GM19438 (cell line): ENCODE measurements around the gene PCSK6.
"Not testable (repeated sequence)": the region's sequence is repeated elsewhere in the genome, so short reads cannot be mapped to it uniquely, and the experiment has no call there.

Experiments used
- ATAC-seq: cut with Tn5 transposase; IDR thresholded peaks from one replicate; pipeline ENCODE4 v1.9.1; 2021; ENCODE audit warnings: low read depth; ENCODE audit not compliant: unreplicated experiment

PCSK6 gene

DNA sequence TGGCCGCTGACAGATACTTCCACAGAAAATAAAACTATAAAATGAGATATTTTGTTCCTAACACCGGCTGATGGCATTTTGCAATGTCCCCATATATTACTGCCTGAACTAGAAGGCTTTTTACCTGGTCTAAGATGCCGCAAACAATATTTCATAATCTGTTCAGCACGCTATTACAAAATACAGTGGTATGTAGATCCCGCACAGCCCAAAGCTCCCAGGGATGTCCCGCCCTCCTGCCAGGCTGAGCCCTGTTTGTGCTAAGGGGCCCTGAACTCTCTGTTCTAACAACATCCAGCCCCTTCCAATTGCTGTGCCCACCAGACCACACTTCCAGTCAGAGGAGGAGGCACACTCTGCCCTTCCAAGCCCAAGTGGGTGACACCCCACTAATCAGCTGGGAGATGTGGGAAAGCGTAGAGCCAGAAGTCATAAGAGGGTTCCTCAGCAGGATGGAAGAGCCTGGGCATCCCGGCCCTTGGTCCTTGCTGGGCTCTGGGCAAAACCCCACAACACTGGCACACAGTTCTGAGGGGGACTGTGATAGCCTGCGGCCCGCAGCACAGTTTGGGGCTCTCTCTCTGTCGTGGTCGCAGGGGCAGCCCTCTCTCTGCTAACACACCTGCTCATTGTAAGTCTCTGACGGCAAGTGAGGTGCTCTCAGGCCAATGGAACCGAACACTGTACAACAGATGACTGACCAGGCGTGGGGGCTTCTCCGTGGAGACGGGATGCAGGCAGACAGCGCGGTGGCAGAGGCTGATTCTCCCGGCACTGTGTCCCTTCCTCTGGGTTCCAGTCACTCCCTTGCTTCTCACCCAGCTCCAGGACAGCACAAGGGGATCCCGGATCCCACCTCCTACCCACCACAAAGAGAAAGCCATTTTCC lies 55.2 kb downstream of the PCSK6 start:
- no peak for ATAC-seq

DNA sequence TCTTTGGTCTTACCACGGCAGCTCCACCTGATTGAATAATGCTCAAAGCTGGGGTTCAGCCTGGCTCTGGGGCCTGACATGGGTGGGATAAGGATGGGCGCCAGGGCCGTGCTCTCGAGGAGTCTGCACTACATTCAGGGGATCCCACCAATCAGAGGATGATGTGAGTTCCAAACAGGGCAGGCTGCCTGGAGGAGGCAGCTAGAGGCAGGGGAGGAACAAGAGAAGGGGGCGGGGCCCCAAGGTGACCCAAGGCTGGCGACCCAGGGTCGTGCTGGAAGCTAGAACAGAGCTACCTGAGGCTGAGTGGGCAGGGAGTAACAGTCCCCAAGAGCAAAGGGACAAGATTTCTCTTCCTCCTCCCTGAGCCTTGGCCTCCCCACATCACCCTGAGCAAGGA lies 56.1 kb downstream of the PCSK6 start:
- ATAC-seq = no peak

DNA sequence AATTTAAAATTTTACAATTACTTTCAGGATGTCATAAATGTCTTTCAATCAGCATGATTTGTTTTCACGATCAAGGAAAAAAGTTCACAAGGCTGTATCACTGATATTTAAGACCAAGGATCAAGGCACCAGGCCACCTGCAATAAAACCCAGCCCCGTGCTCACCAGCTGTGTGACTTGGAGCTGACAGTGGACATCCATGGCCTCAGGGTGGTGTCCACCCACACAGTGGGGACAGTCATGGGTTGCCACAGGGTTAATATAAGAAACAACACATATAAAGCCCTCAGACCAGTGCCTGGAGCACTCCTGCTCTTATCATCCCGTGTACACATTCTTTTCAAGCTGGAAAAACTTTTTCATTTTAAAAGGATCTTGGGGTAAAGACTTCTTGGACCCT lies 56.5 kb downstream of the PCSK6 start:
- no peak for ATAC-seq

DNA sequence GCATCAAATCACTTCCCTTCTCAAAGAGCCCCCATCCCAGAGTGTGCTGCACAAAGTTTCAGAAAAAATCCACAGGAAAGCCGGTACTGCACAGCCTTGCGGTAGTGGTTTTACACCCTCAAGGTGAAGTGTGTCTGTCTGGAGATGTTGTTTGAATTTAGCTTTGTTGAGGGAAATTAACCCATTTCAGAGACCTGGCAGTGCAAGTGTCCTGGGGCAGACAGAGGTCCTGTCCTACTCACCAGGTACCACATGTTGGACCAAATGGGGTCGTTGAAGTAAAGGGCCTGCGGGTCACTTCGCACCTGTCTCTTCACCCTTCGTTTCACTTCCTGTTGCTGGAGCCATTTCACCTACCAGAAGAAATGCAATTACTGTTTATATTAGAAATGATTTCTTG lies 57.8 kb downstream of the PCSK6 start:
- no peak for ATAC-seq

DNA sequence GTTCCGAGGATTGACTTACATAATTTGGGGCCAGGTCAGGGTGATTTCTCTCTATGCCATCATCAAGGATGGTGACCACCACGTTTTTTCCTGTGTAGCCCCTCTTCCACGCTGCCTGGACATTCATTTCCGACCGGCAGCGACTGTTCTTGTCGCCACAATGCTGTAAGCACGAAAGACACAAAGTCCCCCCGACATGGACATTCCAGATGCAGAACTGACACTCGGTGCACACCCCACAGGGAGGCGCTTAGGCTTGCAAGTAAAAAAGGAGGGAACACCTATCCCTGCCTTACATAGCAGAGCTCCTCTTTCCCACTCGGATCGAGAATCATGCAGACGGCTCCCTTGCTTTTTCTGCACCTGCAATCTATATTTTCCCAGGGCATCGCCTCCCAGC lies 58.2 kb downstream of the PCSK6 start:
- no peak for ATAC-seq

DNA sequence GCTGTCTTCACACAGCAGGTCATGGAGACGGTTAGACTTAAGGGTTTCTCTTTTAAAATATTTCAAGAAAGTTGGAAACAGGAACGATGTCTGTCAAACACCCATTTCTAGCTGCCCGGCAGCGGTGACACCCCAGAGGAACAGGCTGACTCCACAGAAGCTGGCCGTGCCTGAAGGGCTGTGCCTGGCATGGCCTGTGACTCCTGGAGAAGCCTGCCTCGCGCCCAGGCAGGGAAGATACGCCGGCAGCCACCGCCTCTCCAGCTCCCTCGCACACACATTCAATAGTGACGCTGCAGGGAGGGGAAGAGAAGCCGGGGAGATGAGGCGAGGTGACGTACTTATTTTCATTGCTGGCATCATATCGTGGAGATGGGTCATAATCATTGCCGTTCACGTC lies 59.9 kb downstream of the PCSK6 start:
- no peak for ATAC-seq

DNA sequence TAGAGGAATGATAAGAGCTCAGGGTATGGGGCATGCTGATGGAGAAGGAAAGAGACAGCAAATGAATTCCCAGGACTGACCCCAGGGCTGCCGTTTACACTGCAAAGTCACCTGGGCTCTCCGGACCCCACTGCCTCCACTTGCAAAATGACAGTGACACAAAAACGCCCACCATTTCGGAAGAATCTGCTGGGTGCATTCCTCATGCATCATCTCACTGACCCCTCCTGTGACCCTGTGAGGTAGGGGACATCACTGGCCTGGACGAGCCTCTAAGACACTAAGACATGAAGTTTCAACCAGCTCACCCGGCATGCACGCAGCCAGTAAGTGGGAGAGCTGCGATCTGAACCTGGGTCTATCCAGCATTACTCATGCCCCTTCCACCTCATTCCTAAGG lies 60.3 kb downstream of the PCSK6 start:
- ATAC-seq = no peak

DNA sequence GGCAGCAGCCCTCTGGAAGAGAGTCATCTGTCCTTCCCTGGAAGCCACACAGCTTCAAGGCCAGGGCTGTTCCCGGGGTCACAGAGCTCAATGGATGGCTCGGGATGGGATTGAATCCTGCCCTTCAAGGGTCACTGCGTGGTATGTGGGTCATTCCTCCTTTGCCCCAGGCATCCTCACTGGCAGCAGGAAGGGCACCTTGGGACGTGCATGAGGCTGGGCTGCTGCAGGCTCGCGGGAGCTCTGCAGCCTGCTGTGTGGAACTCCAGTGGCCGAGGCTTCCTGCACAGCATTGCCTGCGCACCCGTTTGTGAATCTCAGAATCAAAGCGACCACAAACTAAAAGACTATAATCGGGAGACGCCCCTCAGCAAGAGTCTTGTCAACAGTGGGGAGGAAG lies 60.7 kb downstream of the PCSK6 start:
- ATAC-seq = no peak

DNA sequence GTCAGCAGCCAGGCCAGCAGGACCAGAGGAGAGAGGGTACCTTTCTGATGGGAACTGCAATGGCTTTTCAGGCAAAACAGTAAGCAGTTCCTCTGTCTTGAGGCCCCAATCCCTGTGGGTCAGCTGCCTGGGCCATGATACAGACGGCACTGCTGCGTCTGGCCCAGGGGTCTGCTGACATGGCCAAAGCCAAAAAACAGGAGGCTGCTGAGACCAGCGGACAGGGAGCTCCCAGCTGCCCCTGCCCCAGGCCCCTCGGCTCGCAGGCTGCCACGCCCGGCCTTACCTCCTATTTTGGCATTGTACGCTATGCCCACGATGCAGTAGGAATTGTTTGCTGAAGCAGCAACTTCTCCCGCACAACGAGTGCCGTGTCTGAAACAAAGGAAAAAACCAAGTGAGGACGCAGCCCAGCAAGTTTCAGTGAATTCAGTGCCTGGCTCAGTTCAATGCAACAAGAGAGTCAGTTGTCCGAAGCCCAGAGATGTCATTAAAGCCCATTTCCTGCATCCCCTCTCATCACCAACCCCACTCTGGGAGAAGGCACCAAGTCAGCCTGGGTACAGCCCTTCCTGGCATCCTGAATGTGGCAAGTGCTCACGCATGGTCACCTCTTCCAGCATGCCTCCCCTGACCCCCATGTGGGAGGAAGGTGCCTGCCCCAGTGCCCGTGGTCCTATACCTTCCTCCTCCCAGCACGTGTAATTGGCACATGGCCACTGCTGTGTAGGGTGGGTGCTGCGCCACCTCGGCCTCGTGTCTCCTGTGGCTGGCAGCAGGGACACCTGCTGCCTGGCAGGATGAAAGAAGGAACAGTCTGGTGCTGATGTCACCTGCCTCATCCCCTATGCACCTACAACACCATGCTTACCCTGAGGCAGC lies 61.7 kb downstream of the PCSK6 start:
- no peak for ATAC-seq

DNA sequence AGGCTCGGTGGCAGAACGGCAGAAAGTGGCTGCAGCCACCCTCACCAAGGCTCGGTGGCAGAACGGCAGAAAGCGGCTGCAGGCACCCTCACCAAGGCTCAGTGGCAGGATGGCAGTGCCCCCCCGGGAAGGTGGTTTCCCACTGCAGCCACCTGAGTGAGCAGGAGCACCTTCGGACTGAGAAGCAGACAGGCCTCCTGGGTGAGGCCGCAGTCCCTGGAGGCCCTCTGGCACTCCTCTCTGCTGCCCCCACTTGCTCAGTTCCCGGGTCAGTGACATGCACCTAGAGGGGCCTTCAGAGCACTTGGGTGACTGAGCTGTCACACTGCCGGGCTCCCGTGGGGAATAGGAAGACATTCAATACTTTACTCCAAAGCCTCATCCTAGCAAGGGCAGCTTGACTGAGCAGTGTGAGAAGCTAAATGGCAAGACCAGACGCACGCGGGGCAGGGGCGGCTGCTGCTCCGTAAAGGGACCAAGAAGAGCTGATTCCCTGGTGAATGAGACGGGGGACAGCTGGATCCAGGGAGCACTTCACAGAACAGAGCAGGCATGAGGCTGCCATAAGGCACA lies 62.7 kb downstream of the PCSK6 start:
- ATAC-seq = no peak

DNA sequence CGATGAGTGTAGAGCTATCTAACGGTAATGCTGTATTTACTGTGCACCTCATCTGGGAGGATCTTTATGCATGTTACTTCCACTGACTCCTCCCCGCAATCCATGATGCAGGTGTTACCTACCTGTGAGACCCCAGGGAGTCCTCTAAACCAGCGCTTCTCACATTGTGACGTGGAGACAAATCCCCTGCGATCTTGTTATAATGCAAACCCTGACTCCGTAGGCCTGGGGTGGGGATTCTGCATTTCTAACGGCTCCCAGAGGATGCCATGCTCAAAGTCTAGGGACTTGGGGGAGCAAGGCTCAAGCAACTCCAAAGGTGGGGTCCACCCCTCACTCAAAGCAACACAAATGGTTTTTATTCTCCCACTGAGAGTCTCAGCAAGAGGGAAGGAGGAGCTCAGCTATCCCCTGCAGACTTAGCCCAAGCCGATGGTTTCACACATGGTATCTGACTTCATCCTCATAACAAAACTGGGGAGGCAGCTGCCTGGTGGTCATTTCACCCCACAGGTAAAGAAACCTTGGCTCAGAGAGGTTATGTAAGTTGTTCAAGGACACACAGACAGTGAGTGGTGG lies 63.6 kb downstream of the PCSK6 start:
- no peak for ATAC-seq

DNA sequence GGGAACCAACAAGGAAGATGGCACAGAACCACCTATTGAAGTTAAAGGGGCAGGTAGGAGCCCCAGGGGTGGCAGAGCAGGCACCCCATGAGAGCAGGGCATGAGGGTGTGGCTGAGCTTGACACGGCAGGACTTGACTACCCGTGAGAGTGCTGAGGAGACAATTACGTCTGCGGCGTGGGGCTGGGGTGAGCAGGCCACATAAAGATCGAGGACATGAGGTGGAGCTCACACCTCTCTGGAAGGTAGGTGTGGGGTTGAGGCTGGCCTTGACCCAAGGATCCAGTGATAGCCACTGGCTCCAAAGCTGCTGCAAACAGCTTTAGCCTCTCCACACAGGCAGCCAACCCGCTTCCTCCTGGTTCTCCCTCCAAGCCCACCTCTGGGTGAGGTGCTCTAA lies 64.5 kb downstream of the PCSK6 start:
- no peak for ATAC-seq

DNA sequence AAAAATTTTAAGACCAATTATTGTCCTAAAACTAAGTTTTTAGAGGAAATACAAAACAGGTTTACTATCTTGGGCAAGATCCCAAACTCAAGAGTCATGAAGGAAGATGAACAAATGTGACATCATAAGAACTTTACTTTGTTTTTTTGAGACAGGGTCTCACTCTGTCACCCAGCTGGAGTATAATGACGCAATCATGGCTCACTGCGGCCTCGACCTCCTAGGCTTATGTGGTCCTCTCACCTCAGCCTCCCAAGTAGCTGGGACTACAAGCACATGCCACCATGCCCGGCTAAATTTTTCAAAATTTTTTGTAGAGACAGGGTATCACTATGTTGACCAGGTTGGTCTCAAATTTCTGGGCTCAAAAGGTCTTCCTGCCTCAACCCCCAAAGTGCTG lies 69.3 kb downstream of the PCSK6 start:
- no peak for ATAC-seq

DNA sequence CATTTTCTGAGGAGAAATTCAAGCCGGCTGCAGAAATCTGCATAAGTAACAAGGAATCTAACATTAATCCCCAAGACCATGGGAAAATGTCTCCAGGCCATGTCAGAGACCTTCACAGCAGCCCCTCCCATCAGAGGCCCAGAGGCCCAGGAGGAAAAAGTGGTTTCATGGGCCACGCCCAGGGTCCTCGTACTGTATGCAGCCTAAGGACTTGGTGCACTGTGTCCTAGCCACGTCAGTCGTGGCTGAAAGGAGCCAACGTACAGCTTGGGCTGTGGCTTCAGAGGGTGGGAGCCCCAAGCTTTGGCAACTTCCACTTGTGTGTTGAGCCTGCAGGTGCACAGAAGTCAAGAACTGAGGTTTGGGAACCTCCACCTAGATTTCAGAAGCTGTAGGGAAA lies 73.0 kb downstream of the PCSK6 start:
- not testable (repeated sequence) for ATAC-seq

DNA sequence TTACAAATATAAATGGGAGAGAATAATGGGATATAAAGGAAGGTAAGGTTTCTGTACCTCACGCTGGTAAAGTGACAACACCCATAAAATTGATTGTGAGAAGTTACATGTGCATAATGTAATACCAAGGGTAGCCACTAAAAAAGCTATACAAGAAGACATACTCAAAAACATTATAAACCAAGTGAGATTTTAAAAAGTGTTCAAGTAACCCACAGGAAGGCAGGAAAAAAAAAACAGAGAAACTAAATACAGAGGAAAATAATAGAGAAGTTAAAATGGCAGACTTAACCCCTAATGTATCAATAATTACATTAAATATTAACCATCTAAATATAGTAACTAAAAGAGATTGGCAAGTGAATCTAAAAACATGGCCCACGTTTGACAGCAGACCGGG lies 76.3 kb downstream of the PCSK6 start:
- no peak for ATAC-seq

DNA sequence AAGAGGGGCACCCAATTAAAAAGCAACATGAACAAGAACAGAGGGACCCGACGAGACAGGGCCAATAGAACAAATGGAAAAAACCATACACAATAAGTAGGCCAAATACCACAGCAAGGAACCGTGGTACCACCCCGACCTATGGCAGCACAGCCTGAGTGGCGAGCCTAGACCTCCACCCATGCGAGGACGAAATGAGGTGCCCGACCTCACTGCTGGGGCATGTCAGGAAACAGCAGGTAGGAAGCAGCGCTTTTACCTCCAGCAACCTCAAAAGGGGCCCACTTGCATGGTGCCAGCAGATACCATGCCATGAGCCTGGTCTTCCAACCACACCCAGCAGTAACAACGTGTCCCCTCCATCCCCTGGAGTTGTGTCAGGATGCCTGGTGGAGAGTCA lies 77.9 kb downstream of the PCSK6 start:
- no peak for ATAC-seq

DNA sequence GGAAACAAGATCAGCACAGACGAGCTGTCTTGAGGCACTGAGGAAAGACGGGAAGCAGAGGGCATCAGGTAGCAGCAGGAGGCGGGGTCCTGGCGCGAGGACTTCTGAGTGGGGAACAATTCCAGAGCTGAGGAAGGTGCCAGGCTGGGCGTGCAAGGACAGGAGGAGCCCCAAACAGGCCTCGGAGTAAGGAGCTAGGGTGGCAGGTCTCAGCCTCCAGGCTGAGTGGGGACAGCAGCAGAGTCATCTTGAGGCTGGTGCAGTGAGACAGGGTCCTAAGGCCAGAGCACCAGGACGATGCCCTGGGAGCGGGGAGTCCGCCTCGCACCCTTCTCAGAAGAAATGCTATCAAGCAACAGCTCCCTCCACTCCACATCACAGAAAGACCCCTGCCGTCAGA lies 78.4 kb downstream of the PCSK6 start:
- no peak for ATAC-seq

DNA sequence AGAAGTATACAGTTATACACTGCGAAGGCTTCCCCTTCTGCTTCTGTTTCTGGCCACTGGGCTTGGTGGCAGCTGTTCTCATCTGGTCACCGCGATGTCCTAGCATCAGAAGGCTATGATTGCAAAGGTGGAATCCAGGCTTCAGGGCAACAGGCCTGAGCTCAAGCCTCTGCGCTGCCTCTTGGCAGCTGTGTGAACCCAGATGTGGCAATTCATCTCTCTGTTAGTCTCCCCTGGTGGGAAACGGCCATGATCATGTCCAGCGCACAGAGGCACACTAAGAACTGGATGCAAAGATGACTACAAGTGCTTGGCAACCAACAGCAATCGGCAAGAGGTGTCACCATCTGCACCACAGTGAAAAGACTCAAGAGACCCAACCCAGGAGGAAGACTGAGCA lies 78.9 kb downstream of the PCSK6 start:
- no peak for ATAC-seq

DNA sequence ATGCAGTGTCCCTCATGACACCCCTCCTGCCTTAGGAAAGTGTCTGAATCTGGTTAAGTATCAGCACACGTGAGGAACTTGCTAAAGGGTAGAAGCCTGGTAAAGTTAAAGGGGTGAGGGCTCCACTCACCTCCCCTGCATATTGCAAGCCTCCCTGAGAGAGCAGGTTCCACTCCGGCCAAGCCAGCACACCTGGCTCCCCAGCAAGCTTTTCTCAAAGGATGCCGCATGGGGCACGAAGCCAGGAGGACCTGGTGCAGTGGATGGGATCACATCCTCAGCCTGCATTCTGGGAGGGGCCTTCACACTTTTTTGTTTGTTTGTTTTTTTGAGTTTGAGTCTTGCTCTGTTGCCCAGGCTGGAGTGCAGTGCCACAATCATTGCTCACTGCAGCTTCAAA lies 79.9 kb downstream of the PCSK6 start:
- ATAC-seq = no peak

DNA sequence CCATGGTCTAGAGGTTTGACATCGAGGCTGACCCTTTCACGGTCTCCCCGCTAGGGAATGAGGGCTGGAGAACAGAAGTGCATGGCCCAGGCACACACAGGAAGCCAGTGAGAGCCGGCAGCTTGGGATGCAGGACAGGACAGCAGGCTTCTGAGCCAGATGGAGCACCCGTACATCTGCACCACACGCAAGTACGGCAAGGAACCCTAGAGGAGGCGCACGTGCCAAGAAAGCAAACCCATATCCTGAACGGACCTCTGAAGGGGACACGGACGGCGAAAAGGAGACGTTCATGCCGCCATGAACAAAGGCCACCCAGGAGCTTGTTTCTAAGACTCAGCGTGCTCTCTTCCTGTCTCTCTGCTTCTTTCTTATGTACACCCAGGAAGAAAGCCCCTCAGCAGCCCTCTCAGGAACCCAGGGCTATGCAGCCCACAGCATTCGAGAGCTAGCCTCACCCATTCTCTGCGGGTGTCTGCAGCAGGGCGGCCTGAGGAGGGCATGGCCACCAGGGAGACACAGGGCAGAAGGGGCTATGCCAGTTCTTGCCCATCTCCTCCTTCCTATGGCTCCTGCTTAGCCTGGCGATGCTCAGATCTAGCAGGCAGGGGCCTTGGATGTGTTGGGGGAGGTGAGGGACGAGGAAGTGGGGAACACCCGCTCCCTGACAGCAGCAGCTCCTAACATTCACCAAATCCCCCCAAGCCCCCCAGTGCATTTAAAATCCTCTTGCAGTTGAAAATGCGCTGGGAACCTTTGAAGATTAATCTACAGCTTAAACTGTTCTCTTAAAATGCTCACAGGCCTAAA lies 81.3 kb downstream of the PCSK6 start:
- ATAC-seq = no peak
